Ramos (cell line): ENCODE measurements around the gene ARHGEF26.

Source experiments
- in situ Hi-C: fragments of 300-500 bp; cut with MboI; formaldehyde crosslinking; loops from one replicate; pipeline ENCODE4 v1.14.3; 2022; ENCODE audit warnings: low sequenced_read_pairs; ENCODE audit not compliant: unreplicated experiment

Gene ARHGEF26

GRCh38 chr3:154144825-154145465, 23.8 kb downstream of the ARHGEF26 start:
- in situ Hi-C loops: no loop called here

DNA sequence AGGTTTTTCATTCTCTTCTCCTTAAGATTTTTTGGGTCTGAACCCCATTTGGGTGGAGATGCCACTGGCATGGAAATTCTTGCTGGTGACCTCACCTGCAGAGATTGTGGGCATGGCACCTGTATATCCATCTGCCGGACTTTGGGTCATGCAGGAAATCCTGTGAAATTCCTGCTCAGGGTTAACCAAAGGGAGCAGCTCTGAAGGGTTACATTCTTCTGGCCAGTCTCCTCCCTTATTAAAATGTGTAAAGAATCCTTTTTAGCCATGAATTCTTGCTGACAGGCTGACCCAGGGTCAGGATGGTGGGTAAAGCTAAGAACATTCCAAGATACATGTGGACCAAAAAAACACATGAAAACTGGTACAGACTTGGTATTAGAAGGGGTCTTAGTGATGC, 27.4 kb downstream of the ARHGEF26 start:
- in situ Hi-C loops: no loop called here

- in situ Hi-C loops: no loop called here
These were observed 28.1 kb downstream of the ARHGEF26 start for GRCh38 chr3:154149286-154149685.

DNA sequence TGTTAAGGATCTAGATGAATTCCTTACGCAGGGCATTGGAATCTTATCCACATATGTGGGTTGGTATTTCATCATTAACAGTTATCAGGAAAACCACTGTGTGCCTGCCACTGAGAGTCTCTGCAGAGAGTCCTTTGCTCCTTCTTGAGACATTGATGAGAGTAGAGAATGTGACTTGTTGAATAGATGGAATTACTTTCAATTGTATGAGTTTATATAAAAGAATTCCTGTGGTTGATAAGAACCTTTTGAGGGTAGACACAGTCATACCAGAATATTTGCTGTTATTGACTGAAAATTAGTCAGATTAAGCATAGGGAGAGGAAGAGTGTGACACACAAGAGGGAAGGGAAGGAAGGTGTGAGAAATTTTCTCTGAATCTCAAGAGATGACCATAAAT, 30.8 kb downstream of the ARHGEF26 start:
- in situ Hi-C loops: no loop called here

DNA sequence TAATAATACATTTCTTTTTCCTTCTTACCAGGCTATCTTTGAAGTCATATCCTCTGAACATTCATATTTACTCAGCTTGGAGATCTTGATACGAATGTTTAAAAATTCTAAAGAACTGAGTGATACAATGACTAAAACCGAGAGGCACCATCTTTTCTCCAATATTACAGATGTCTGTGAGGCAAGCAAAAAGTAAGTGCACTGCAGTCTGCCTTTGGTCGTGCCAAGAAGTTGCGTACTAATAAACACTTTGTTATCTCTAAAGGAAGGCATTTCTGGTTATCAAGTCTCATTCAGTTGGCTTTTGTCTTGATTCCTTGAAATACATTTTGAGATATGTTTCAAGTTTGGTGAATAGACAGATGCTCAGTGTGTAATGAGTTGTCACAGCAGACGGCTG, 31.6 kb downstream of the ARHGEF26 start:
- in situ Hi-C loops: no loop called here

- in situ Hi-C loops: no loop called here
These were observed 35.3 kb downstream of the ARHGEF26 start for GRCh38 chr3:154156530-154156929.

DNA sequence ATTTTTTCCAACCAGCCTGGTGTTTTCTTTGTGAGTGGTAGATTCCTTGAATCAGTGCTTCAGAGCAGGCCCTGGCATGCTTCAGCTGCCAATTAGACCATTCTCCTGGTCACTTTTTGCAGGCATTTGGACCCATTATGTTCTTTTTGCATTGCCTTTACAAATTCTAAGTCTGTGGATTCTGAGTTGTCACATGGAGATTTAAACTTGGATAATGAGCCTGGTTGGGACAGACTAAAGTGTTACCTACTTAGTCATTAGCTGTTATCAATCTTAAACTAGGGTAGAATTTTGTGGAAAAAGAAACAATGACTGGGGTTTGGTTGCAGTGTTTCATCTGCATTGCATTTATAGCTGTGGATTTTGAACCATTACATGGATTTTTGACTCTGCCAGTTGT, 40.6 kb downstream of the ARHGEF26 start:
- in situ Hi-C loops: no loop called here

- in situ Hi-C loops: no loop called here
These were observed 43.2 kb downstream of the ARHGEF26 start for GRCh38 chr3:154164387-154164786.

DNA sequence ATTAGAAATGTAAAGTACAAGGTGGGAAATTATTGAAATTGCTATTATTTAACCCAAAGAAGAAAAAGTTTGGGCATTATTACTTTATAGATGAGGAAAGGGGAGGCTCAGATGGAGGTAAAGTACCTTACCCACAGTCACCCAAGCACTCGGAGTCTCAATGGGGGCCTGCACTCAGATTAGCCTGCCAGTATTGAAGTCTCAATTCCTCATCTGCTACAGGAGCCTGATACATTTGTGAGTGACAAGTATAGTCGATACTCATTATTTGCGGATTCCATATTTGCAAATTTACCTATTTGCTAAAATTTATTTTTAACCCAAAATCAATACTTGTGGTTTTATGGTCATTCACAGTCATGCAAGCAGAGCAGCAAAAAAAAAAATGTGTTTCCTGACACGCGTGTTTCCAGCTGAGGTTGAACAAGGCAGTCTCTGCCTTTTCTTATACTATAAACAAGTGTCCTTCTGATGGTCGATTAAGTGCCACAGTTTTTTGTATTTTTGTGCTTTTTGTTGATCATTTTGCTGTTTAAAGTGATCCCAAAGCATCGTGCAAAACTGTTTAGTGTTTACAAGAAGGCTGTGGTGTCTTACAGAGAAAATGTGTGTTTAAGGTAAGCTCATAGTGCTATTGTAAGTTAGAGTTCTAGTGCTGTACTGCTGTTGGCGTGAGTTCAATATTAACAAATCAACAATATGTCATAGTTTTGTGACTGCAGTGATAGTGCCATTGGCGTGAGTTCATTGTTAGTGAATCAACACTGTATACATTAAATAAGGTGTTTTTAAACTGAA, 48.0 kb downstream of the ARHGEF26 start:
- in situ Hi-C loops: no loop called here

DNA sequence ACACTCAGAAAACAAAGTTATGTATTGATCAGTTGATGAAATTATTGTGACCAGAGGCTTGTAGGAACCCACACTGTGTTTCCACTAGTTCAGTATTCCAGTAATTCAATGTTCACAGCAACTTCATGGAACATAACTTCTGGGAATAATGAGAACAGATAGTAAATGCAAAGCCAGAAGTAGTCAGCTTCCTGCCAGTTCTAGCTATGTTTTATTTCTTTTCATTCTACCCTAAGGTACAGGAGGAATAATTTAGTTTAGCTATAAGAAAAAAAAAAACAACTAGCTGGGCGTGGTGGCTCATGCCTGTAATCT, 48.6 kb downstream of the ARHGEF26 start:
- in situ Hi-C loops: no loop called here

DNA sequence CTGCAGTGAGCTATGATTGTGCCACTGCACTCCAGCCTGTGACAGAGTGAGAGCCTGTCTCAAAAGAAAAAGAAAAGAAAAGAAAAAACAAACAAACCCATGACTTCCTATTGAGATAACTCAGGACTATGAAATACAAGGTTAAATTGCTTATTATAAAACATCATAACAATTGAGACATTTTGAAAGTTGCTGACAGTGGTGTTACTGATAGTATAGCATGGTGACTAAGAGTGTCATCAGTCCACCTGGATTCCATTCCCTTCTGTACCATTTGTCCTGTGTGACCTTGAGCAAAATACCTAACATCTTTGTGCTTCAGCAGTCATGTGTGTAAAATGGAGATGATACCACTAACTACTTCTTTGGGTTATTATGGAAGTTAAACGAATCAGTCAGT, 49.1 kb downstream of the ARHGEF26 start:
- in situ Hi-C loops: no loop called here

DNA sequence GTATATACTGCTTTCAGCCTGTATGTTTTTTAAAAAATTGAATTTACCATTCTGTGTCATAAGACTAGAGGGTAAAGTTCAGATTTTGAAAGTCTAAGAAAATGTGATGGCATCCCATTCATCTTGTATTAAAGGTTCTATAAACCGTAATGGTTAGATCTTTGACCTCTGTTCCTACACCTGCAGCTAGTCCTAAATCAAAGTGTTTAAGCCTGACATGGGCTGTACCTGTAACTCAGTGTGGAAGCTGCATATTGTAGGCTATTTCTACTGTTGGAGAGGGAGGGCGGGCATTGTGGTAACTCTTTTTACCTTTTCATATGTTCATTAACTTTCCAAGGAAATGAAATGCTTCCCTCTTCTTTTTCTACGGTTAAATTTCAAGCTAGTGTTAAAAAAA, 53.9 kb downstream of the ARHGEF26 start:
- in situ Hi-C loops: no loop called here

GRCh38 chr3:154176036-154176435, 54.8 kb downstream of the ARHGEF26 start:
- in situ Hi-C loops: no loop called here

- in situ Hi-C loops: no loop called here
These were observed 56.2 kb downstream of the ARHGEF26 start for GRCh38 chr3:154177406-154177805.

GRCh38 chr3:154178172-154178571, 57.0 kb downstream of the ARHGEF26 start:
- in situ Hi-C loops: no loop called here

GRCh38 chr3:154180836-154181691, 59.9 kb downstream of the ARHGEF26 start:
- in situ Hi-C loops: no loop called here

GRCh38 chr3:154182322-154182922, 61.2 kb downstream of the ARHGEF26 start:
- in situ Hi-C loops: no loop called here

- in situ Hi-C loops: no loop called here
These were observed 61.8 kb downstream of the ARHGEF26 start for GRCh38 chr3:154182975-154183374.

DNA sequence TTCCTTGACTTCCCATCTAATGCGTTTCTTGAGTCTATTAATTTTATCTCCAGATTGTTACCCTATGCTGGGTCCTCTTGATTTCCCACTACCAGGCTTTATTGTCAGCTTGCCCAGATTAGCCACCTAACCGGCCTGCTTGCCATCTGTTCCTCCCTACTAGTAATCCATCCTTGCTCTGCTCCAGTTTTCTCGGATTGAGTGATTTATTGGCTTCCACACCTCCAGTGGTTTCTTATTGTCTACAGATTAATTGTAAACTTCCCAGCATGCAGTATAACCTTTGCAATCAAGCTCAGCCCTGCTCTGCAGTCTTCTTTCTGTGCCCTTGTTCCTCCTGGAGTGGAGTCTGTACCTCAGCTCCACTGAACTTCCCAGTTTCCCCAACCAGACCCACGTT, 63.4 kb downstream of the ARHGEF26 start:
- in situ Hi-C loops: no loop called here

DNA sequence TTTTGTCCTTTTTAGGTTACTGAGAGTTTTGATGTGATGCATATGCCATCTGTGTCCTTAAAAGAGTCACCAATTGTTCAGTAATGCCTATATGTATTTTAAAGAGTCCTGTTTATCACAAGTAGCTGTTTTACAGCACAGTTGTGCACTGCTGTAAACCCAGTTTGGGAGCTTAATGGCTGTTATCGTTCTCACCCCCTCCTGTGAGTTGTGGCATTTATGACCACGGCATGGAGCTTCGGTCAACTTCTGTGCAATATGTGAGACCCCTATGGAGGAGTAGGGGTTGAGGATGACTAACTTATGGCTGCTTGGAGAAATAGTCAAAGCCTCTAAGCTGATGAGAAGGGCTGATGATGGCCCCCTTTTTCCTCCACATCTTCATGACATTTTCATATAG, 67.2 kb downstream of the ARHGEF26 start:
- in situ Hi-C loops: no loop called here

DNA sequence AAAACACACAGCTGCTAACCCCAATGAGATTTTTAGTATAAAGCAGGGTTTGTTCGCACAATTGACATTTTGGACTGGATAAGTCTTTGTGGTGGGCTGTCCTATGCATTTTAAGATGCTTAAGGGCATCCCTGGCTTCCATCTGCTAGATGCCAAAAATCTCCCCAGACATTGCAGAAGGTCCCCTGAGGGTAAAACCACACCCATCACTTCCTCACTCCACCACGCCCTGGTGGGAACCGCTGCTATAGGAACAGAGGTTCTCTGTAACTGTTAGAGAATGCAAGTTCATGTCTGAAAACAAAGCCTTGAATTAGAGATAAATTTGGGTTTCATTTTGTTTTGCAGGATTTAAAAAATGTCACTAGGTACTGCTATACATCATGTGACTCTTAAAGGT, 67.7 kb downstream of the ARHGEF26 start:
- in situ Hi-C loops: no loop called here
